Neural cell (in vitro differentiated cells): Measurements from ENCODE around the gene SMLR1. TPM values are rescaled to one million over a fixed set of nuclear protein-coding genes. Genes with fewer than 3 reads are reported as not detected.

Experiments used
- H2AFZ ChIP-seq: fragments of 200-600, 300-800 bp; sonication (generic), shearing (Covaris generic); 2 replicates; pipeline ENCODE4 v1.6.0; 2014; ENCODE audit warnings: low read depth, mild to moderate bottlenecking, antibody characterized with exemption, low read length, moderate library complexity
- H3F3A ChIP-seq: fragments of 200-600 bp; shearing (Covaris generic); 2 replicates; pipeline ENCODE4 v1.6.1; 2016; ENCODE audit warnings: mild to moderate bottlenecking, moderate library complexity, mixed read lengths, antibody characterized with exemption, low read length; ENCODE audit not compliant: insufficient read depth, poor library complexity, severe bottlenecking
- H3K27ac ChIP-seq: fragments of 200-600, 300-800 bp; sonication (generic), shearing (Covaris generic); 2 replicates; pipeline ENCODE4 v1.5.1; 2014; ENCODE audit warnings: mild to moderate bottlenecking, low read length, moderate library complexity
- H3K27me3 ChIP-seq: fragments of 300-800, 200-600 bp; sonication (generic), shearing (Covaris generic); 2 replicates; pipeline ENCODE4 v1.6.0; 2014; ENCODE audit warnings: mild to moderate bottlenecking, low read depth, low read length, moderate library complexity; ENCODE audit not compliant: insufficient read depth
- H3K36me3 ChIP-seq: fragments of 300-800, 200-600 bp; sonication (generic), shearing (Covaris generic); 2 replicates; pipeline ENCODE4 v1.5.1; 2014; ENCODE audit warnings: mild to moderate bottlenecking, antibody characterized with exemption, low read length, moderate library complexity; ENCODE audit not compliant: insufficient read depth
- H3K4me2 ChIP-seq: fragments of 300-800, 200-600 bp; sonication (generic), shearing (Covaris generic); 2 replicates; pipeline ENCODE4 v1.6.0; 2014; ENCODE audit warnings: mild to moderate bottlenecking, low read length
- H3K4me3 ChIP-seq: fragments of 300-800, 200-600 bp; sonication (generic), shearing (Covaris generic); 2 replicates; pipeline ENCODE4 v1.5.1; 2014; ENCODE audit warnings: mild to moderate bottlenecking, low read length, moderate library complexity
- H3K79me2 ChIP-seq: fragments of 200-600 bp; shearing (Covaris generic); replicated peaks from 2 replicates; pipeline ENCODE4 v1.6.0; 2014; ENCODE audit warnings: mild to moderate bottlenecking, low read length, moderate library complexity; ENCODE audit not compliant: insufficient read depth
- H3K9ac ChIP-seq: fragments of 300-800, 200-600 bp; sonication (generic), shearing (Covaris generic); 2 replicates; pipeline ENCODE4 v1.6.1; 2016; ENCODE audit warnings: mild to moderate bottlenecking, low read length, mixed read lengths
- H3K9me2 ChIP-seq: fragments of 200-600 bp; shearing (Covaris generic); 2 replicates; pipeline ENCODE4 v1.6.1; 2016; ENCODE audit warnings: mild to moderate bottlenecking, low read length, mixed read lengths; ENCODE audit not compliant: insufficient read depth
- H3K9me3 ChIP-seq: fragments of 200-600, 300-800 bp; sonication (generic), shearing (Covaris generic); 2 replicates; pipeline ENCODE4 v1.6.1; 2016; ENCODE audit warnings: mild to moderate bottlenecking, mixed run types, low read length, moderate library complexity, mixed read lengths
- H4K20me1 ChIP-seq: fragments of 200-600 bp; shearing (Covaris generic); 2 replicates; pipeline ENCODE4 v1.6.1; 2016; ENCODE audit warnings: mild to moderate bottlenecking, mixed run types; ENCODE audit not compliant: insufficient read depth
- EP300 ChIP-seq: fragments of 450-650 bp; conservative IDR thresholded peaks from 2 replicates; pipeline ENCODE4 v1.6.1; 2014; ENCODE audit warnings: antibody characterized with exemption, mild to moderate bottlenecking, moderate library complexity; ENCODE audit not compliant: poor library complexity, severe bottlenecking
- EZH2 ChIP-seq: fragments of 200-600, 300-800 bp; shearing (Covaris generic), sonication (generic); IDR thresholded peaks from 2 replicates; pipeline ENCODE4 v1.6.1; 2014; ENCODE audit warnings: antibody characterized with exemption, low read length, borderline replicate concordance, mild to moderate bottlenecking; ENCODE audit not compliant: insufficient read depth, poor library complexity, severe bottlenecking
- MXI1 ChIP-seq: fragments of 450-650 bp; conservative IDR thresholded peaks from 2 replicates; pipeline ENCODE4 v1.6.1; 2014; ENCODE audit warnings: antibody characterized with exemption, mild to moderate bottlenecking; ENCODE audit not compliant: poor library complexity, severe bottlenecking
- POLR2AphosphoS5 ChIP-seq: IDR thresholded peaks from 2 replicates; pipeline ENCODE4 v1.6.1; 2012
- RAD21 ChIP-seq: fragments of 450-650 bp; conservative IDR thresholded peaks from 2 replicates; pipeline ENCODE4 v1.6.1; 2014; ENCODE audit warnings: antibody characterized with exemption, mild to moderate bottlenecking, moderate library complexity
- SMC3 ChIP-seq: fragments of 450-650 bp; conservative IDR thresholded peaks from 2 replicates; pipeline ENCODE4 v1.6.1; 2014; ENCODE audit warnings: antibody characterized with exemption, mild to moderate bottlenecking, moderate library complexity; ENCODE audit not compliant: poor library complexity
- TAF1 ChIP-seq: IDR thresholded peaks from 2 replicates; pipeline ENCODE4 v1.6.1; 2012; ENCODE audit warnings: low read depth
- polyA plus RNA-seq: library from polyadenylated mRNA; depleted of rRNA; stranded (reverse); fragments of >200 nt; gene quantifications from 2 replicates; pipeline ENCODE4 v1.2.3, GENCODE V29; 2014
- TF ChIP-seq, protein P1 (sequence below): IDR thresholded peaks from 2 replicates; pipeline ENCODE4 v1.6.1; 2012; ENCODE audit warnings: borderline replicate concordance
- TF ChIP-seq, protein P2 (sequence below): fragments of 450-650 bp; IDR thresholded peaks from 2 replicates; pipeline ENCODE4 v1.5.1; 2014; ENCODE audit warnings: antibody characterized with exemption, mild to moderate bottlenecking, moderate library complexity; ENCODE audit not compliant: poor library complexity, severe bottlenecking

Gene SMLR1
- polyA plus RNA-seq, 1 donor from 2014 or later, result not detected

DNA sequence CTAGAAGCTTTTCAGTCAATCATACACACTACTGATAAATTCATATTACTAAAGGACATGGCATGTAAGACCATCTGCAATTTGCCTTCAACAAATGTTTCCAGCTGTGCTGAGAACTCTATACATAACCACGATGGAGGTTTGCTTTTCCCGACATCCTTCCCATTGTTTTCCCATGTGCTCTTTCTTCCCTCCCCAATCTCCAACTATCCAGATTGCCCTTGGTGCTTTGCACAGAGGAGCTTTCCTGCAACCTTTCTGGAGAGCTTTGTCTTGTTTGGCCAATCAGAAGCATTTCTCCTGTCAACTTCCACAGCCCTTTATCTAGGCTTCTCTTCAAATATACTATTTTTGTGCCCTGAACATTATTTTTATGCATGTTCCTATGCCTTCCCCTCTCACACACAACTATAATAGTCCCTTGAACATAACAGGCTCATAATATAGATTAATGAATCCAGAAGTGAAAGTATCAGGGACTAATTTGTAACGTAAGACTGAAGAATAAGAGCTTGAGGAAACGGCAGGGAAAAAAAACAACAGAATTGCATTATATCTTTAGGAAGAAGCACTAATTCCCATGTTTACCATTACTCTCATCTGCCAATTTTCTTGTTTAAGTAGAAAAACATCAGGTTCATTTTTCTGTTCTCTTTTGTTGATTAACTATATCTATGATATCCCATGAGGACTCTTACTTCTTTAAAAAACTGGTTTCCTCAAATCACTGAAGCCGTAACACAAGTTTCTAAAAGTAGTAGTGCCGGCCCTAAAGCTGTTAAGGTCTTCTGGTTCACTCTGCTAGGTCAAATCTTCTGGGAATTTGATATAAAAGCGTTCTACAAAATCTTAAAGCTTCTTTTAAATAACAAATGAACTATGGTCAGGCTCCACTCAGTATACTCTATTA is 20.1 kb downstream of the SMLR1 start:
- no peaks in the 10 kb centered on the region for H3K79me2 ChIP-seq
- no peaks in the 10 kb centered on the region for H3F3A ChIP-seq
- no peak overlapping the region for H3K27ac ChIP-seq
- H3K9me3 ChIP-seq, result no peaks in the 10 kb centered on the region
- H3K4me3 ChIP-seq, result no peak overlapping the region
- no peaks in the 10 kb centered on the region for H3K27me3 ChIP-seq
- H2AFZ ChIP-seq, result no peak overlapping the region
- no peaks in the 10 kb centered on the region for H4K20me1 ChIP-seq
- no peaks in the 10 kb centered on the region for H3K36me3 ChIP-seq
- TF ChIP-seq MXI1 (no peak), TAF1 (no peak), SMC3 (no peak), EZH2 (no peak), RAD21 (no peak), POLR2AphosphoS5 (no peak), EP300 (no peak)
- TF ChIP-seq, protein P1, sequence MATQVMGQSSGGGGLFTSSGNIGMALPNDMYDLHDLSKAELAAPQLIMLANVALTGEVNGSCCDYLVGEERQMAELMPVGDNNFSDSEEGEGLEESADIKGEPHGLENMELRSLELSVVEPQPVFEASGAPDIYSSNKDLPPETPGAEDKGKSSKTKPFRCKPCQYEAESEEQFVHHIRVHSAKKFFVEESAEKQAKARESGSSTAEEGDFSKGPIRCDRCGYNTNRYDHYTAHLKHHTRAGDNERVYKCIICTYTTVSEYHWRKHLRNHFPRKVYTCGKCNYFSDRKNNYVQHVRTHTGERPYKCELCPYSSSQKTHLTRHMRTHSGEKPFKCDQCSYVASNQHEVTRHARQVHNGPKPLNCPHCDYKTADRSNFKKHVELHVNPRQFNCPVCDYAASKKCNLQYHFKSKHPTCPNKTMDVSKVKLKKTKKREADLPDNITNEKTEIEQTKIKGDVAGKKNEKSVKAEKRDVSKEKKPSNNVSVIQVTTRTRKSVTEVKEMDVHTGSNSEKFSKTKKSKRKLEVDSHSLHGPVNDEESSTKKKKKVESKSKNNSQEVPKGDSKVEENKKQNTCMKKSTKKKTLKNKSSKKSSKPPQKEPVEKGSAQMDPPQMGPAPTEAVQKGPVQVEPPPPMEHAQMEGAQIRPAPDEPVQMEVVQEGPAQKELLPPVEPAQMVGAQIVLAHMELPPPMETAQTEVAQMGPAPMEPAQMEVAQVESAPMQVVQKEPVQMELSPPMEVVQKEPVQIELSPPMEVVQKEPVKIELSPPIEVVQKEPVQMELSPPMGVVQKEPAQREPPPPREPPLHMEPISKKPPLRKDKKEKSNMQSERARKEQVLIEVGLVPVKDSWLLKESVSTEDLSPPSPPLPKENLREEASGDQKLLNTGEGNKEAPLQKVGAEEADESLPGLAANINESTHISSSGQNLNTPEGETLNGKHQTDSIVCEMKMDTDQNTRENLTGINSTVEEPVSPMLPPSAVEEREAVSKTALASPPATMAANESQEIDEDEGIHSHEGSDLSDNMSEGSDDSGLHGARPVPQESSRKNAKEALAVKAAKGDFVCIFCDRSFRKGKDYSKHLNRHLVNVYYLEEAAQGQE, result no peak
- TF ChIP-seq, protein P2, sequence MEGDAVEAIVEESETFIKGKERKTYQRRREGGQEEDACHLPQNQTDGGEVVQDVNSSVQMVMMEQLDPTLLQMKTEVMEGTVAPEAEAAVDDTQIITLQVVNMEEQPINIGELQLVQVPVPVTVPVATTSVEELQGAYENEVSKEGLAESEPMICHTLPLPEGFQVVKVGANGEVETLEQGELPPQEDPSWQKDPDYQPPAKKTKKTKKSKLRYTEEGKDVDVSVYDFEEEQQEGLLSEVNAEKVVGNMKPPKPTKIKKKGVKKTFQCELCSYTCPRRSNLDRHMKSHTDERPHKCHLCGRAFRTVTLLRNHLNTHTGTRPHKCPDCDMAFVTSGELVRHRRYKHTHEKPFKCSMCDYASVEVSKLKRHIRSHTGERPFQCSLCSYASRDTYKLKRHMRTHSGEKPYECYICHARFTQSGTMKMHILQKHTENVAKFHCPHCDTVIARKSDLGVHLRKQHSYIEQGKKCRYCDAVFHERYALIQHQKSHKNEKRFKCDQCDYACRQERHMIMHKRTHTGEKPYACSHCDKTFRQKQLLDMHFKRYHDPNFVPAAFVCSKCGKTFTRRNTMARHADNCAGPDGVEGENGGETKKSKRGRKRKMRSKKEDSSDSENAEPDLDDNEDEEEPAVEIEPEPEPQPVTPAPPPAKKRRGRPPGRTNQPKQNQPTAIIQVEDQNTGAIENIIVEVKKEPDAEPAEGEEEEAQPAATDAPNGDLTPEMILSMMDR, result no peak
- no peak overlapping the region for H3K4me2 ChIP-seq
- H3K9ac ChIP-seq, result no peak overlapping the region
- H3K9me2 ChIP-seq, result no peaks in the 10 kb centered on the region

DNA sequence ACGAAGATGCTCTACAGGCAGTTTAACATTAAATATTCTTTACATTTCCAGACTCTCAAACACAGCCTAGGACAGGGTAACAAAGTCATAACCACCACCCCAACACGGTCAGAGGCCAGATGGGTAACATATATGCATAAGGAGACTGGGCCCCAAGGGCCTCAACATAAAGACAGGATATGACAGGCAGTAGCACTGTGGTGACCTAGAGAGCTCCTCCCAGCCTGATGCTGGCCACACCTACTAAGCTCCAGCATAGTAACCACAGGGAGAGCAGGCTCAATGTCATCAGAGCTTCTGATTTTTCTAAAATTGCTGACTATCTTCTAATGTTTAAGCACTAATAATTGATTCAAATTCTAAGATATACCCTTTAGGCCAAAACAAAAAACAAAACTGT is 21.7 kb downstream of the SMLR1 start:
- H3K36me3 ChIP-seq, result no peaks in the 10 kb centered on the region

More for the DNA sequence above, 21.7 kb downstream of the SMLR1 start:
- no peaks in the 10 kb centered on the region for H3K79me2 ChIP-seq
- H3K9me3 ChIP-seq, result no peaks in the 10 kb centered on the region
- H4K20me1 ChIP-seq, result no peaks in the 10 kb centered on the region
- H3F3A ChIP-seq, result no peaks in the 10 kb centered on the region
- H3K27ac ChIP-seq, result no peak overlapping the region
- H3K9me2 ChIP-seq, result no peaks in the 10 kb centered on the region
- H2AFZ ChIP-seq, result no peak overlapping the region
- H3K27me3 ChIP-seq, result no peaks in the 10 kb centered on the region
- H3K9ac ChIP-seq, result no peak overlapping the region
- TF ChIP-seq POLR2AphosphoS5 (no peak), EP300 (no peak), MXI1 (no peak), RAD21 (no peak), SMC3 (no peak), EZH2 (no peak), TAF1 (no peak)
- TF ChIP-seq, protein P1, result no peak
- TF ChIP-seq, protein P2, result no peak
- H3K4me2 ChIP-seq, result no peak overlapping the region
- H3K4me3 ChIP-seq, result no peak overlapping the region
